Activated CD8-positive, alpha-beta memory T cell treated with anti-CD3 and anti-CD28 coated beads, Interleukin-2, amount 50 U/mL, for 4 hours (primary cell): ENCODE results near the gene SRSF12.

Source experiments
- DNase-seq: peaks from one replicate; pipeline ENCODE4 v3.0.0-alpha.2; 2020

SRSF12 gene

DNA sequence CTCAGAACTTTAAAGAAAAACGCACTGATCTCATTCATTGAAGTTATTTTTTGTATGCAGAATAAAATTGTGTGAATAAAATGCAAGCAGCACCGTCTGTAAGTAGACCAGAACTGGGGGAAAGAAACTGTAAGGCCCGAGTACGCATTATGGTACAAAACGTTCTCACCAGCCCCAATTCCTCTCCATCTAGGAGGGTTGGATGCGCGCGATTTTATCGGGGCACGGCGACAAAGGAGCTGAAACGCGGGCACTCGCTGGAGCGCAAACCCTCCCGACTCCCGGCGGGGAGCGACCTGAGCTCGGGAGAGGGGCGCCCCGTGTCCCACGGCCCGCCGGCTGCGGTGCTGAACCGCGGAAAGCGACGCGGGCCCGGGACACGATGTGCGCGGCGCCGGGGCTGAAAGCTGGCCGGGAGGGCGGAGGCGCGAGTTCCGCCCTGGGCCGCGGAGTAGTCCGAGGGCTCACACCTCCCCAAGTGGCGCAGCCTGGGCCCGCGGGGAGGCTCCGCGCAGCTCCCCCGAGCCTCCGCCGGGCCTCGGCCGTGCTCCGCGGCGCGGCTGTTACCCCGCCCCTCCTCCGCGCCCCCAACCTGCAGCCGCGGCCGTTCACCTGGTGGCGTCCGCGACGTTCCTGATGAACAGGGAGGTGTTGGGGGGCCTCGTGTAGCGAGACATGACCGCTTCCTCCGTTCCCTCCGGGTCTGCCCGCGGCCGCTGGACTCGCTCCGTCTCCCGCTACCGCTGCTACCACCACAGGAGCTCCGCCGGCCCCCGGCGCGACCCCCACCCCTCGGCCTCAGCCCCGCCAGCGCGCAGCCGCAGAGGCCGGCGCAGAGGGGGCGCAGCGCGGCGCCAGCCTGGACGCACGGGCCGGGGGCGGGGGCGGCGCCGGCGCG is at the start of gene SRSF12:
Gene SRSF12, minus strand, starts transcription at position 861 of the 898 bp plus-strand sequence. Its CDS starts 184 bp downstream, at position 677.
- peak; percentile 47 for DNase-seq

DNA sequence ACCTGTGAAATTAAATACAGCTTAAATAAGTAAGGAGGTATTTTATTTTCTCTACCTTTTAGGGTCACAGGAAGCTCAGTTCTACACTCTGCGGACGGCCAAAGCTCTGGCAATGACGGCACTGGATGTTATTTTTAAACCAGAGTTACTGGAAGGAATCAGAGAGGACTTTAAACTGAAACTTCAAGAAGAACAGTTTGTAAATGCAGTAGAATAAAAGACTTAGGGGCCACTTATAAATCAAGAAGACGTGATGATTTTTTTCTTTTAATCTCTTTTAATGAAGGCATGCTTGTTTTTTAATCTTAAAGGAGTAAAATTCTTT is 44.1 kb upstream of the SRSF12 start:
- no peak for DNase-seq

DNA sequence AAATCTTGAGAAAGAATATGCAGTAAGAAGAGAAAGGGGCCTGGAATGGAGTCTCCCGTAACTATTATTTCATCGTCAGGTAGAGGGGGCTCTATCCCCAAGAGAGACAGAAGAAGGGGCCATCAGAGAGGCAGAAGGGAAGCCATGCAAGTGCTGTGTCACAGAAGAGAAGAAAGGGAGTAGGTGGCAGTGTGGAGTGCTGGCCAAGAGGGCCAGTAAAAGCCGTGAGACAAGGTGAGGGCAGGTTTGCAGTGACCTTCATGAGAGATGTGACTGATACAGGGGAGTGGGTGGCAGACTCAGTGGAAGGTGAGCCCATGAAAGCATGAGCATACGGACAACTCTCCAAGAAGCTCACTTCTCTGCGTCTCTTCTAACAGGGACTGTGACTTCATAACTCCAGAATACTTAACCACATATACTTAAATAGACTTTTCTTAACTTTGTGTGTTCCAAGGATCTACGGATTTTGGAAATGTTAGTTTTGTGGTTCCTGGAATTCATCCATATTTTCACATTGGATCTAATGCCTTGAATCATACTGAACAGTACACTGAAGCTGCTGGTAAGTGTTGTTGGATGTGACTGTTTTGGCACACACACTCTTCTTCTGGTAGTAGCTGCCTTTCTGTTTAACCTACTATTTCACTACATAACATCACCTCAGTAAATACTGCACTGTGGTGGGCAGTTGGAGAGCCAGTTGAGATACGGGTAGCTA is 43.6 kb upstream of the SRSF12 start:
- DNase-seq: no peak

DNA sequence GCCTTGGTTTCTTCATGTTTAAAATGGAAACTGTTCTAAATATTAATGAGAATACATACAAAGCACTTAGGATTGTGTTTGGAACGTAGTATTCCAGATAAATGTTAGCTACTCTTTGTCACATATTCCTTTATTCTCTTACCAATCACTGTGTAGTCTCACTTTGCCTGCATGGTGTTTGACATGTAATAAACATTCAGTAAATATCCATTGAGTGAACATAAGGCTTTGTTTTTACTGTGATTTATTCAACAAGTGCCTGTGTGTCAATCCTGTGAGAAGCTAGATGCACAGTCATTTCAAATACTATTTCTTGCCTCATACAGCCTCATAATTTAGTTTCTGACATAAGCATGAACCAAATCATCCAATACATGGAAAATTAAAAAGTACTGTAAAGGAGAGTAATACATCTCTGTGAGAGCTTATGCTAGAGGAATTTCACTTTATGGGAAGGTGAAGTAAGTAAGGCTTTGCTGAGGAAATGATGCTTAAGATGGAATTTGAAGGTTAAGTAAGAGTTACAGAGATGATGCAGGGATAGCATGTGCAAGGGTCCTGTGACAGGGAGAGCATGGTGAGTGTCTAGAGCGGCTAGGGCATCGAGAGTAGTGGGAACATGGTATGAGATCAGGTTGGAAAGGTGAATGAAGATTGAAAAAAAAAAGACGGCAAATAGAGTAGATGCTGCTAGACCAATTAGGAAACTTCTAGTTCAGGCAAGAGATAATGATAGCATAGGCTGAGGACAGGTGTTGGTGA is 42.6 kb upstream of the SRSF12 start:
- DNase-seq: no peak

DNA sequence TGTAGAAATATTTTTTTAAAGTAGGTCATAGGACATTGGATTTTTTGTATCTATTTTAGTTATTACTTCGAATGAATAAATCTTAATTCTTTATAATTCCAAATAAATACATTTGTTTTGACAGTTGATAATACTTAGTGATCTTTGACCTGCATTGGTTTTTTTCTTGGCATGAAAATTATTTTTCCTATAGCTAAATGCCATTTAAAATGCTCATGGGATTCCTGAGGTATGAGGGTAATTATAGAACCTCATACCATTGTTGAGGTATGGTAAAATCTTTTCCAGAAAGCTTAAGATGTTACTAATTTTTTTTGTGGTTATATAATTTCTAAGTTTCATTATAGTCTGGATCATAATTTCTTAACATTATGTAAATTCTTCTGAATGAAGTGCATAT is 36.3 kb upstream of the SRSF12 start:
- DNase-seq: no peak

DNA sequence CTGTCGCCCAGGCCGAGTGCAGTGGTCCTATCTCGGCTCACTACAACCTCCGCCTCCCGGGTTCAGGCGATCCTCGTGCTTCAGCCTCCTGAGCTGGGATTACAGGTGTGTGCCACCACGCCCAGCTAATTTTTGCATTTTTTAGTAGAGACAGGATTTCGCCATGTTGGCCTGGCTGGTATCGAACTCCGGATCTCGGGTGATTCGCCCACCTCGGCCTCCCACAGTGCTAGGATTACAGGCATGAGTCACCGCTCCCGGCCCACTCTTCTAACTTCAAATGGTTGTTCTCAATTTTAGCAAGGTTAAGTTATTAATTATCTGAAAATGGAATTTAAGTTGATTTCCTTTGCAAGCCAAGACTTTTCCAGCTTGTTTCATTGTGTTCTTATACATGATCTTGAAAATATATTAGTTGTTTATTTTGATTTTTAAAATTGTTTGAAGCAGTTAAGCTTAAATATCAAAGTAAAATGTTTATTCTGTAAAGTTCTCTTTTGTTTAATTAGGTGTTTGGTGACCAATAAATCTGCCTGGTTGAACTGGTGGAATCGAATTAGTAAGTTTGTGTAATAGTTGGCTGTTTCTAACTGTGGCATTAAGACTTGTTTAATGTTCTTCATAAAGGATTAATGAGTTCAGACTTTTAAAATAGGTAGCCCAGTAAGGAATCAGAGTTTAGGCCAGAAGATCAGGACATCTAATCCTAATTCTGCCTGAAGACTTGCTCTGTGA is 30.3 kb upstream of the SRSF12 start:
- DNase-seq: peak; percentile 39

DNA sequence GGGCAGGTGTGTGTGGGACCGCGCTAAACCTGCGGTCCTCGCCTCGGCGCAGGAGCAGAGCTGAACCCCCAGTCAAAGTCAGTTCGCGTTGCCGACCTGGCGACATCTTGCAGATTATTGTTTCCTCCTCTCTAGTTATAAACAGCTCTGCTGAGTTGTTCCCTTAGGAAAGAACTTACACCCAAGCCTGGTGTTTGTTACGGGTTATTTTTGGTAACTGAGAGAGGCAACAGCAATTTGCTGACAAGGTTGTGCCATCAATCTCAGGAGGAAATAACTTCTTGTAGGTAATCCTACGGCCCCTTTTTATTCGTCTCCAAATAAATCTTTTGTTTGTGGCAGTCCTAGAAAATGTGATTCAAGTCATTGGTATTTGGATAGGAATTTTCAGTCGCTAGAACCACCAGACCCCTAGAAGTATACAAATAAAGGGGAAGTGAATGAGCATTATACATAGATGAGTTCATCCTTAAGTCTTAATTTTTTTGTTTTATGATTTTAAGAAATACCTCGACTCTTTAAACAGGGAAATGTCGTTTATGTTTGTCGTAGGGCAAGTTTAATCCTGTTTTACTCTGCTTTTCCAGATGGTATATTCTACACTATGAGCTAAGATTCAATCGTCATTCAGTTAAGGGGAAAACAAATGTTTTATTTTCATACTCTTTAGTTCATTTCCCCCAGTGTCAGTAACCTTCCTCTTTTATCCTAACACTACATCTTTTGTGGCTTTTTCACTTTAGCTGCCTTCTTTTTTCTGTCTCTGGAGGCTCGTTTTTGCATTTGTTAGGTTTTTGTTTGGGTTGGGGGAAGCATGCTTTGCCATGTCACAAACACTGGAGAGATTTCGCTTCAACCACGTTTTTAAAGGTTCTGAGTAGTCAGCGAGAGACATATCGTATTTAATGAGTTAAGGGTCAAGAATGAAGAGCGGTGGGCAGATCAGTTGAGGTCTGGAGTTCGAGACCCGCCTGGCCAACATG is 29.1 kb upstream of the SRSF12 start:
- peak; percentile 47 for DNase-seq

DNA sequence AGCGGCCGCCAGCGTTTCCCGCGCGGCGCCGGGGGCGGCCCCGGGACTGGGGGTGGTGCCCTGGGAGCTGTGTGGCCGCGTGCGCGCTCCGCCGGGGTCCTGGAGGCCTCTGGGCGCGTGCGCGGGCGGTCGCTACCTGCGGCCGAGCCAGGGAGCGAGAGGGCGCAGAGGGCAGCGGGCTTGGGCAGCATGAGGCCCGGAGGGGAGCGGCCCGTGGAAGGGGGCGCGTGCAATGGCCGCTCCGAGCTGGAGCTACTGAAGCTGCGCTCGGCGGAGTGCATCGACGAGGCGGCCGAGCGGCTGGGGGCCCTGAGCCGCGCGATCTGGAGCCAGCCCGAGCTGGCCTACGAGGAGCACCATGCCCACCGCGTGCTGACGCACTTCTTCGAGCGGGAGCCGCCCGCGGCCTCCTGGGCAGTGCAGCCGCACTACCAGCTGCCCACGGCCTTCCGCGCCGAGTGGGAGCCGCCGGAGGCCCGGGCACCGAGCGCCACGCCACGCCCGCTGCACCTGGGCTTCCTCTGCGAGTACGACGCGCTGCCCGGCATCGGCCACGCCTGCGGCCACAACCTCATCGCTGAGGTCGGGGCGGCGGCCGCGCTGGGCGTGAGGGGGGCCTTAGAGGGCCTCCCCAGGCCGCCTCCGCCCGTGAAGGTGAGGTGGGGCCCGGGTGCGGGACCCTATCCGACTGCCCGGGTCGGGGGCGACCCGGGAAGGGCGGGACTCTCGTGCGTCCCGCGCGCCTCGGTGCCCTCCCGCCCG is 28.3 kb upstream of the SRSF12 start, which contains the start of gene PM20D2:
Gene PM20D2, plus strand, starts transcription at position 100 of the 762 bp plus-strand sequence. Its CDS starts 90 bp downstream, at position 190.
- DNase-seq: peak; percentile 74

DNA sequence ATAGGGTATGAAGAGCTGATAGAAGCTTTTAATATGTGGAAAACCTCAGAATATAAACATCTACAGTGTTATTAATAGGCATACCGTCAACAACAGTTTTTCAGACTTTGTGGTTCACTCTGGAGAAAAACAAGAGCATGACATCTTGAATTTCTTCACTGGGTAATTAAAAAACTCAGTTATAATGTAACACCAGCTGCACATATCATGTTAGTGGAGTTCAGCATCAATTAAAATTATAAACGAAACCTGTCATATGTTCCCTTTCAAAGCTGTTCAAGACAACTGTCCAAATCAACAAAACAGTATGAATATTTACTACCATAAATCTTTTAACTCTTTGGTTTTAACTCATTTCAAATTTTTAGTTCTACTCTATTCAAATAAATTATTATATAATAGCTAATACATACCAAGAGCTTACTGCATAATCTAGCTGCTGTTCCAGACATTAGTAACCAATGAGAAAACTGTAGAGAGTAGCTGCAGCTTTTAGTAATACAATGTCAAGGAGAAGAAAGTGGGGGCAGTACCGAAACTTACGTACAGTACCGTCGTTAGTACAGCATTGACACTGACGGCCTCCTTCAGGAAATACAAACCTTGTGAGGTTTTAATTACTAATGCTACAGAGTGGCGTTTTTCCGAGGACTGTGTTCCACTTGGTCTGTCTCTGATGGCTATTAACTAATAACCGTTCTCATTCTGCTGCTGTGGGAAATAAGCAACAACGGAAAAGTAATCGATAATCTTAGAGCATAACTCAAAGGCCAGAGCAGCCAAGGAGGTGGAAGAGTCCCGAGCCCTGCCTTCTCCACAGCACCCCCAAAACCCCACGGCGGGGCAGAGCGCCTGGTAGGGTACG is 27.5 kb upstream of the SRSF12 start:
- peak; percentile 23 for DNase-seq

DNA sequence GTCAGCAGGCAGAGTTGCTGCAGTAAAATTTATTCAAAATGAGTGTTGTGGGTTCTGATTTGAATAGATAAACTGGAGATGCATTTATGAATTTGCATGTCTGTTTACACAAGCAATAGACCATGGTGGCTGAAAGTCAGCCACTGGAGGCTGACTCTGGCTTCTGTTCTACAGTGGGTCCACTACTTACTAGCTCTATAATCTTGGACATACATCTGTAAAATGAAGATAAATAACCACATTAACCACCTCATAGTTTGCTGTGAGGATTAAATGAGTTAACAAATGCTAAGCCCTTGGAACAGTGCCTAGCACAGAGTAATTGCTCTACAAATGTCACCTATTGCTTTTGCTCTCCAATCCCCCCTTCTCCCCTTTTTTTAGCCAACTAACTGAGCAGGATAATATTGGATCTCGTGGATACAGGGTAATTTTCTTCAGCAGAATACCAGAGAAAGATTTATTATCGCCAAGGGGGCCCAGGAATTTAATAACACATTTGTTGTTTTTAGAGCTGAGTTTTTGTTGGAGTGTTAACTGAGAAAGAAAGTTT is 26.6 kb upstream of the SRSF12 start:
- no peak for DNase-seq

DNA sequence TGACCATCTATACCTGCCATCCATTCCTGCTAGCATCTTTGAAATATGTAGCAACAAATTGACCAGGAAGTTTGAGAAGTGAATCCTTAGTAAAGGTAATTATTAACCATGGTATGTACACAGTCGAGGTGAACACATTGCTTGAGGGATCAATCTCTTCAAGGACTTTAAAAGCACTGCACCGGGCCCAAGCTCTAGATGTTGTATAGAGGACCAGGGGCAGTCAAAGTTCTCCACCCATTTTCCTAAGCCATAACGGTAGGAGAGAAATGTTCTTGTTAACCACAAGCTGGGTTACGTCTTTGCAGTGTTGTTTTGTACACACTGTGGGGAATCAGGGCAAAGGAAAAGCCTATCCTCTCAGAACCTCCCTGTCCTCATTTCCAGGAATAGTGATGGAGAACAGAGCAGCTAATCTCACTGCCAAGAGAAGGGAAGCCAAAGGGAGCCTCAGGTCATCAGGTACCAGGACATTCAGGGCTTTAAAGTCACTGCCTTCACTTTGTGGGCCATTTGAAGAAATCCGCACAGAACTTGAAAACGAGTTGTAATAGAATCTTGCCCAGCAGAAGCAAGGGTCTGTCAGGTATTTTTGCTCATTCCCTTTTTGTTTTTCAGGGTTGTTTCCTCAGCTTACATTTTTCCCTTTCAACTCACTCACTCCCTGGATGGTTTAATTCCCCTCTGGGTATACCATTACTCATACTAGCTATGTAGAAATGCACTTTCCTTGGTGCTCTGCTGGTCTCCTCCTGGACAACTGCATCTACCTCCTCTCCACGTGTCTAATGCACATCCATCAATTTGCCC is 22.7 kb upstream of the SRSF12 start:
- DNase-seq: no peak

DNA sequence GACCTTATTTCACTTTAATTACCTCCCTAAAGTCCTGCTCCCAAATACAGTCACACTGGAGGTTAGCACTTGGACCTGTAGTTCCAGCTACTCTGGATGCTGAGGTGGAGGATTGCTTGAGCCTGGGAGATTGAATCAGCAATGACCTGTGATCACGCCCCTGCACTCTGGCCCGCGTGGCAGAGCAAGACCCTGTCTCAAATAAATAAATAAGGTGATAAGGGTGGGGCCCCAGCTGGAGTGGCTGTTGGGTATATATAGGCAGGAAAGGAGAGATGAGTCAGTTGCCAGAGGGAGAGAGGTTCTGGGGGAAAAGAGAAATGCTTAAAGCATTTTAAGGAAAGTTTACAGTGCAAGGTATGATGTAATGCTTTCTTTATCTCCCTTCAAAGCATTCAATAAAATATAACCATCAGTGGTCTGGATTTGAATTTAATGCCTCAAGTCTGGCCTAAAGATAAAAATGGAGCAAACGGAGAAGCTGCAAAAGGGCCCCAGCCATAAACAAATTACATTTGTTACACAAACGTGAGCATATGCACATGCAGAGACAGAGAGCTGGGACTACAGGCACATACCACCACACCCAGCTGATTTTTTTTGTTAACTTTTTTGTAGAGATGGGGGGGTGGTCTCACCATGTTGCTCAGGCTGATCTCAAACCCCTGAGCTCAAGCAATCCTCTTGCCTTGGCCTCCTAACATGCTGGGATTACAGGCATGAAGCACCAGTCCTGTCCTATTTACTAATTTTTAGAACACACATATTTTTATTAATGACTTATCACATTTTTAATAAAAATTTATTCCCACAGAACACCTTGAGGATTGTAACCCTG is 21.9 kb upstream of the SRSF12 start:
- no peak for DNase-seq

DNA sequence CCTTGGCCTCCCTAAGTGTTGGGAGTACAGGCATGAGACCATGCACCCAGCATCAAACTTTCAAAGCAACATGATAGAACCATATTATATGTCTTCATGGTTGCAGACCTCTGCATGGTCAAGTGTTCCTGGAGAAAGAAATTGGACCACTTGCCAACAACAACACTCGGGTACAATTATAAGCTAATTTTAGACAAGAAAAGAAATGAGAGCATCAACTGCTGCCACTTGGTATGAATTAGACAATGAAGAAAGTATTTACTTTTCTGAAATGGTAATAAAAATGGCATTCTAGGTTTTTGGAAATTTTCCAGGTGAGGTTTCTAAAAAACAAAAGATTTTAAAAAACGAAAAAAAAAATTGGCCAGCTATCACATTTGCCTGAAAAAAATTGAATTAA is 20.3 kb upstream of the SRSF12 start:
- no peak for DNase-seq

DNA sequence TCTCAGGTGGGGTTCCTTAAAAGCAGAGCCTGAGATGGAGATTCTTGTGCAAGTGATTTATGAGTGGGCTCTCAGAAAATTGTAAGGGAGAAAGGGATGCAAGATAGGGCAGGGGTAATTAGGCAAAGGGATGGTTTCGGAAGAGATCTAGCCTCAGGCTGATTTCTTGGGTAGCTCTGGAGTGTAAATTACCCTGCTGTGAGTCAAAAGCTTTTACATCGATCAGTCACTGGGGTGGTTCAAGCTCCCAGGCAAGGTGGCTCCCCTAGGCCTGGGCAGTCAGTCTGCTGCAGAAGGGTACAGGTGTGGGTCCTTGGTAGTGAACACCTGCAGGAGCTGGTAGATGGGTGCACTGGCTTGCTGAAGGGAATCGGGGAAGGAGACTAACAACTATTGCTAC is 16.9 kb upstream of the SRSF12 start:
- DNase-seq: no peak

DNA sequence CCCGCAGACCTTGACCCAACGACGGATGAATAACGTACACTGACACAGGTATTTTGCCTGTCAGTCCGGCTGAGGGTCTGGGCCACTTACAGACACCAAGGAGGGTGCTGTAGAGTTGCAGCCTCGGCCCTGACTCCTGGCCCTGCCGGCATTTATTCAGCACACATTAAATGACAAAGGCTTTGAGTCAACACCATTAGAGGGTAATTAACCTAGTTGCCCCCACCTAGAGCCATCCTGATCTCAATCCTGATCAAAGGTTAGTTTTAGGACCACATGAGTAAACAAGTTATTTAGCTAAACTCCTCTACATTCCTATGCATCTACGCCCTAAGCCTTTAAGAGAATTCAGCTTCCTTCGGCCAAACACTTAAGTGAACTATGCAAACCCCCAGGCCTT is 16.1 kb upstream of the SRSF12 start:
- no peak for DNase-seq

DNA sequence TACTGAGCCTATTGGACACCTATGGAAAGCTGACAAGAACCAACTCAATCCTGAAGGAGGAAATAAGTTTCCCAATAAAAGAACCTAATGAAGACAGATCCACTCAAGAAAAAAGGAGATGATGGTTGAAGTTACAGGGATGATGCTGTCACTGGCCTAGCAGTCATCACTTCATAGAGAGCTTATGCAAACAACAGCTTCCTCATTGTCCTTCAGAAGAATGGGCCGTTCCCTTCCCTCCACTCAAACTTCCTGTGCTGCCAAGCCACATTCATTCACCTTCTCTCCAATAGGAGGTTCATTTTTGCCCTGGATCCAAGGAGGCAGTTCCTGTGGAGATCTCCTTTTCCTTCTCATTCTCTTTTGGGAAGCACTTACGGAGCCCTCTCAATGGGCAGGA is 14.2 kb upstream of the SRSF12 start:
- no peak for DNase-seq

DNA sequence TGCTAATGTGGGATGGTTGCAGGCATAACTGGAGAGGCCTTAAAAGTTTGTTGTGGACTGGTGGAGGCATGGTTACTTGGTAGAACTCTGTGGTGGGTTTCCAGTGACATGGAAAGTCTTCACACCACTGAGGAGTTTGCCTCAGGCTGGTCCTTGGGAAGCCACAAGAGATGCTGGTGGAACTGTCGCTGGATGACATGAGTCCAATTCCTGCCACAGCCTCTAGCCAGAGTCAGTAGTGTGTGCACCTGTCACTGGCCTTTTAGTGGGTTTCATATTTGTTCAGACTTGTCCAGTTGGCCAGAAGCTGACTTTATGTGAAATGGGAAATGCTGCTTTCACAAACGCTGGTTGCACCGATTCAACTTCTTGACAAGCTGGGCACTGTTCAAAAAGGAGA is 13.7 kb upstream of the SRSF12 start:
- no peak for DNase-seq
